Central memory CD8-positive, alpha-beta T cell (primary cell): Measurements from ENCODE around the gene DISP2.
A peak's percentile ranks its signal among the peaks of the same experiment; 100 is the strongest.

Experiments
- ATAC-seq: fragments of 150-1000 bp; cut with Tn5 transposase; replicated peaks from 2 replicates; pipeline ENCODE4 v1.10.0; 2022; ENCODE audit warnings: mild to moderate bottlenecking, moderate FRiP score, moderate number of reproducible peaks; ENCODE audit not compliant: poor library complexity, severe bottlenecking; ENCODE audit errors: extremely low read depth
- DNase-seq, 2 donors: peaks; one replicate each; pipeline ENCODE4 v3.0.0; 2021; ENCODE audit warnings: low spot score in 2 of 2
- H3K27ac Mint-ChIP-seq: one replicate; pipeline ENCODE4 v1.8.0; 2022; ENCODE audit warnings: low read depth, mild to moderate bottlenecking, moderate library complexity, mixed read lengths
- H3K27me3 Mint-ChIP-seq: one replicate; pipeline ENCODE4 v1.8.0; 2022; ENCODE audit warnings: mixed read lengths
- H3K36me3 Mint-ChIP-seq: one replicate; pipeline ENCODE4 v1.8.0; 2022; ENCODE audit warnings: mild to moderate bottlenecking, moderate library complexity, mixed read lengths; ENCODE audit not compliant: insufficient read depth
- H3K4me1 Mint-ChIP-seq: one replicate; pipeline ENCODE4 v1.8.0; 2022; ENCODE audit warnings: mixed read lengths
- H3K4me3 Mint-ChIP-seq: one replicate; pipeline ENCODE4 v1.8.0; 2022; ENCODE audit warnings: mild to moderate bottlenecking, moderate library complexity, mixed read lengths
- H3K9me3 Mint-ChIP-seq: one replicate; pipeline ENCODE4 v1.8.0; 2022; ENCODE audit warnings: mixed read lengths

Gene DISP2

GRCh38 chr15:40357723-40358470 is at the start of gene DISP2:
Gene DISP2 (plus strand): TSS chr15:40358219. CDS start chr15:40358322, 103 bp downstream.
- Mint-ChIP-seq H3K27me3 (no peaks in the 10 kb centered on the region), H3K4me1 (peaks cover 19% of the 10 kb centered on the region), H3K27ac (peak within 1 kb of the TSS; percentile 55), H3K9me3 (no peaks in the 10 kb centered on the region), H3K4me3 (peak within 1 kb of the TSS; percentile 81), H3K36me3 (peaks cover 5% of the 10 kb centered on the region)
- DNase-seq (peak; percentile 87 to 88), ATAC-seq (peak; percentile 84)

- Mint-ChIP-seq H3K9me3 (no peaks in the 10 kb centered on the region), H3K27me3 (no peaks in the 10 kb centered on the region), H3K36me3 (peaks cover 15% of the 10 kb centered on the region), H3K4me3 (peak overlapping the region; percentile 95), H3K27ac (peak overlapping the region; percentile 94), H3K4me1 (peaks cover 73% of the 10 kb centered on the region)
- no peak for DNase-seq
- no peak for ATAC-seq
These were observed 48.6 kb upstream of the DISP2 start for GRCh38 chr15:40309344-40309862.

- H3K36me3 Mint-ChIP-seq = peaks cover 11% of the 10 kb centered on the region
- DNase-seq (no peak), ATAC-seq (no peak)
- peaks cover 71% of the 10 kb centered on the region for H3K4me1 Mint-ChIP-seq
- peak overlapping the region; percentile 94 for H3K27ac Mint-ChIP-seq
- H3K4me3 Mint-ChIP-seq = peak overlapping the region; percentile 95
- H3K9me3 Mint-ChIP-seq = no peaks in the 10 kb centered on the region
- no peaks in the 10 kb centered on the region for H3K27me3 Mint-ChIP-seq
These were observed 47.7 kb upstream of the DISP2 start for GRCh38 chr15:40310001-40310959.

DNA sequence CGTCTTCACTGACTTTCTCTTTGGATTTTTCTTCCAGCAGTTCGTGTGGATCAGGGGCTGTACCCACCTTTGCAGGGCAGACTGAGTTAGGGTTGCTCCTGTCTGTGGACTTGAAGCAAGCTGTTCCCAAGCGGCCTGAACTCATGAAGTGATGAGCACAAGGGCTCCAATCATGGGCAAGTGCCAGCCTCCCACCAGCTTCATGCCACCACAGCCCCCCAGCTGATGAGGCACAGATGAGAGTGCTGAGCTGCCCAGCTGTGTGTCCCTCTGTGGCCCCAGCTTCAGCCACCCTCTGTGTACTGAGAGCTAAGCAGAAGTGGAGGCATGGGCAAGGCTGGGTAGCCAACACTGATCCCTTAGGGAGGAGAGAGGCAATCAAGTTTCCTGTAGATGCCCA is 47.0 kb upstream of the DISP2 start:
- H3K36me3 Mint-ChIP-seq = peaks cover 11% of the 10 kb centered on the region
- no peaks in the 10 kb centered on the region for H3K9me3 Mint-ChIP-seq
- no peak overlapping the region for H3K27ac Mint-ChIP-seq
- no peaks in the 10 kb centered on the region for H3K27me3 Mint-ChIP-seq
- no peak for DNase-seq
- no peak overlapping the region for H3K4me3 Mint-ChIP-seq
- H3K4me1 Mint-ChIP-seq = peaks cover 71% of the 10 kb centered on the region
- no peak for ATAC-seq

DNA sequence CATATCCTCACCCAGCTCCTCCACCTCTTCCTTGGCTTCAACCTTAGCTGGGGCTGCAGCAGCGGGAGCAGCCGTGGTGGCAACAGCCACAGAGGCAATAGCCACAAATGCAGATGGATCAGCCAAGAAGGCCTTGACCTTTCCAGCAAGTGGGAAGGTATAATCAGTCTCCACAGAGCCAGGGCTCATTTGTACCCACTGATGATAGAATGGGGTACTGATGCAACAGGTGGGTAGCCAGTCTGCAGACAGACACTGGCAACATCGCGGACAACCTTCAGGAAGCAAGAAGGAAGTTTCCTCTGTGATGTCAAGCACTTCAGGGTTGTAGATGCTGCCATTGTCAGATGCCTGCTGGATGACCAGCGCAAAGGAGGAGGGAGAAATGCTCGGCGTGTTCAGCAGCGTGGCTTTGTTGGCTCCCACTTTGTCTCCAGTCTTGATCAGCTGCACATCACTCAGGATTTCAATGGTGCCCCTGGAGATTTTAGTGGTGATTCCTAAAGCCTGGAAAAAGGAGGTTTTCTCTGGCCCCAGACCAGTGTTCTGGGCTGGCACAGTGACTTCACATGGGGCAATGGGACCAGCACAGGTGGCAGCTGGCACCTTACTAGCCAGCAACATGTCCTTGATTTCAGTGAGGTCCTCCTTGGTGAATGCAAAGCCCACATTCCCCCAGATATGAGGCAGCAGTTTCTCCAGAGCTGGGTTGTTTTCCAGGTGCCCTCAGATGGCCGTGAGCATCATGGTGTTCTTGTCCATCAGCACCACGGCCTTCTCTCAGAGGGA is 45.5 kb upstream of the DISP2 start:
- no peak for ATAC-seq
- H3K27me3 Mint-ChIP-seq = no peaks in the 10 kb centered on the region
- no peak overlapping the region for H3K4me3 Mint-ChIP-seq
- H3K27ac Mint-ChIP-seq = peak overlapping the region; percentile 38
- no peak for DNase-seq
- no peaks in the 10 kb centered on the region for H3K9me3 Mint-ChIP-seq
- H3K4me1 Mint-ChIP-seq = peaks cover 69% of the 10 kb centered on the region
- H3K36me3 Mint-ChIP-seq = peaks cover 8% of the 10 kb centered on the region

GRCh38 chr15:40313531-40314398 is 44.3 kb upstream of the DISP2 start:
- no peaks in the 10 kb centered on the region for H3K9me3 Mint-ChIP-seq
- peak overlapping the region; percentile 79 for H3K27ac Mint-ChIP-seq
- ATAC-seq (peak; percentile 93), DNase-seq (peak; percentile 47 to 77)
- H3K27me3 Mint-ChIP-seq = no peaks in the 10 kb centered on the region
- H3K4me1 Mint-ChIP-seq = peaks cover 63% of the 10 kb centered on the region
- peak overlapping the region; percentile 63 for H3K4me3 Mint-ChIP-seq
- peaks cover 4% of the 10 kb centered on the region for H3K36me3 Mint-ChIP-seq

DNA sequence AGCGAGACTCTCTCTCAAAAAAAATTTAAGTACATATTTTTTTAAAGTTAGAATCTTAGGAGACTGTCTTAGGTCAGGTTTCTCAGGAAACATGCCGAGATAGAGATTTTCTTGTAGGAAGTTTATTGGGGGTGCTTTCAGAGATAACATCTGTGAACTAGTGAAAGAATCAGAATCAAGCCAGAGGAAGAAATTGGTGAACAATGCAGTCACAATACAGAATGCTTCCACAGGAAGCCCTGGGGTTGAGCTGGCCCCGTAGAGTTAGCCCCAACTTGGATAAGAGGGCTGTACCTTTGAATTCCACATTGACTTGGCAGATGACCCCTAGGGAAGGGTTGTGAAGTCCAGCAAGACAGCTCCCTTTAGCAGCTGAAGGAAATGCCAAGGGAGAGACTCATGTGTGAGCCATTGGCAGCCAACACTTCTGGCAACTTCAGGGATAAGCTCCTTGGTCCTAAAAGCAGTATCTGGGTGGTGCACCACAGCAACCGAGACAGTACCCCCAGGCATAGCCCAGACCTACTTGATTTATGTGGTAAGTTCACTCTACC is 43.2 kb upstream of the DISP2 start:
- Mint-ChIP-seq H3K9me3 (no peaks in the 10 kb centered on the region), H3K27me3 (no peaks in the 10 kb centered on the region), H3K36me3 (no peaks in the 10 kb centered on the region), H3K27ac (peak overlapping the region; percentile 79), H3K4me3 (no peak overlapping the region), H3K4me1 (peaks cover 53% of the 10 kb centered on the region)
- DNase-seq = no peak
- ATAC-seq = no peak

- Mint-ChIP-seq H3K27ac (peak overlapping the region; percentile 22), H3K4me1 (peaks cover 53% of the 10 kb centered on the region), H3K27me3 (no peaks in the 10 kb centered on the region), H3K36me3 (no peaks in the 10 kb centered on the region), H3K9me3 (no peaks in the 10 kb centered on the region), H3K4me3 (no peak overlapping the region)
- ATAC-seq (no peak), DNase-seq (no peak)
These were observed 41.1 kb upstream of the DISP2 start for GRCh38 chr15:40316931-40317330.

DNA sequence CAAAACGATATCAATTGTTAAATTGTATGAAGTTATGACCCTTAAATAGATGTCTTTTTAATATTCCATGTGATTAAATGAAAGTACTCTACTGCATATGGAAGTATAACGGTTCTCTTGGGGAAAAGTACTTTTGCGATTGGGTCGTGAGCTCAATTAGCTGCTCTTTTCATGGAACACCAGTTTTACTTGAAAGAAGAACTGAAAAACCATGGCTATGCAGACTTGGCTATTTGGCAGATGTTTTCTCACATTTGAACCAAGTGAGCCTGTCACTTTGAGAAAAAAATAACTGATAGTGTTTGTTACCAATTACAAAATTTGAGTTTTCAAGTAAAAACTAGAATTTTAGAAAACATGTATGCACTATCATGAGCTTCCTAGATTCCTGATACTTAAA is 40.4 kb upstream of the DISP2 start:
- DNase-seq (no peak), ATAC-seq (no peak)
- H3K4me3 Mint-ChIP-seq = no peak overlapping the region
- no peaks in the 10 kb centered on the region for H3K9me3 Mint-ChIP-seq
- H3K27me3 Mint-ChIP-seq = no peaks in the 10 kb centered on the region
- peaks cover 53% of the 10 kb centered on the region for H3K4me1 Mint-ChIP-seq
- H3K36me3 Mint-ChIP-seq = no peaks in the 10 kb centered on the region
- H3K27ac Mint-ChIP-seq = no peak overlapping the region

DNA sequence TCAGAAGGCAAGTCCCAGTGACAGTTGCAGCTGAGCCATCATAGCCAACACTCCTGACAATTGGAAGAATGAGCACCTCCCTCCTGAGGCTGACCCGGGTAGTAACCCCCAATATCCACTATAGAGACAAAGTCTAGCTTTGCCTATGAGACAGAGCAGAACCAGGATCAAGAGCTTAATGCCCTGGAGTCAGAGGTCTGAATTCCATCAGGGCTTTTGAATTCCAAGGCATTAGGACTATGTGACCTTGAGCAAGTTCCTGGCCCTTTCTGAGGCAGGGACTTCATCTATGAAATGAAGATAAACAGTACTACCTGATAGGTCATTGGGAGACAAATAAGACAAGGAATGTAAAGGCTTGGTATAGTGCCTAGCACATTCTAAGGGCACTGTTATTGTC is 37.6 kb upstream of the DISP2 start:
- Mint-ChIP-seq H3K4me1 (peaks cover 45% of the 10 kb centered on the region), H3K36me3 (peaks cover 3% of the 10 kb centered on the region), H3K4me3 (no peak overlapping the region), H3K27me3 (no peaks in the 10 kb centered on the region), H3K27ac (no peak overlapping the region), H3K9me3 (no peaks in the 10 kb centered on the region)
- ATAC-seq = no peak
- DNase-seq = no peak

- H3K4me1 Mint-ChIP-seq = peaks cover 40% of the 10 kb centered on the region
- DNase-seq (peak in 1 of 2 donors; percentile 49), ATAC-seq (no peak)
- H3K27me3 Mint-ChIP-seq = no peaks in the 10 kb centered on the region
- no peaks in the 10 kb centered on the region for H3K9me3 Mint-ChIP-seq
- H3K4me3 Mint-ChIP-seq = no peak overlapping the region
- peaks cover 3% of the 10 kb centered on the region for H3K36me3 Mint-ChIP-seq
- no peak overlapping the region for H3K27ac Mint-ChIP-seq
These were observed 37.1 kb upstream of the DISP2 start for GRCh38 chr15:40320931-40321371.
